Spleen (tissue), 7 donors: ENCODE data around the gene TAF5.

Source experiments
- POLR2A ChIP-seq, 3 donors: fragments of 450-650 bp; IDR thresholded peaks; one replicate each; pipeline ENCODE4 v1.5.1; 2017; ENCODE audit warnings: antibody characterized with exemption in 3 of 3, mild to moderate bottlenecking in 1 of 3
- TF ChIP-seq, protein P1 (sequence below), 11 experiments: fragments of 200-600 bp in 7 of 11; fragments of 450-650 bp in 4 of 11; sonication (generic) in 4 of 11; IDR thresholded peaks in 8 of 11; conservative IDR thresholded peaks in 3 of 11; 1 replicate in 7 of 11; 2 replicates in 4 of 11; pipeline versions ENCODE4 v1.4.0 to v1.8.0; 2016 to 2021; ENCODE audit warnings: antibody characterized with exemption in 11 of 11, inconsistent platforms in 4 of 11, mild to moderate bottlenecking in 1 of 11
- donor health status: DM: no; HTN: no; CAD: no; lungs with moderate emphysema.
- donor health status: DM: no; HTN: no; CAD: no.
- donor health status: DM: no; HTN: no; CAD: no.

DNA sequence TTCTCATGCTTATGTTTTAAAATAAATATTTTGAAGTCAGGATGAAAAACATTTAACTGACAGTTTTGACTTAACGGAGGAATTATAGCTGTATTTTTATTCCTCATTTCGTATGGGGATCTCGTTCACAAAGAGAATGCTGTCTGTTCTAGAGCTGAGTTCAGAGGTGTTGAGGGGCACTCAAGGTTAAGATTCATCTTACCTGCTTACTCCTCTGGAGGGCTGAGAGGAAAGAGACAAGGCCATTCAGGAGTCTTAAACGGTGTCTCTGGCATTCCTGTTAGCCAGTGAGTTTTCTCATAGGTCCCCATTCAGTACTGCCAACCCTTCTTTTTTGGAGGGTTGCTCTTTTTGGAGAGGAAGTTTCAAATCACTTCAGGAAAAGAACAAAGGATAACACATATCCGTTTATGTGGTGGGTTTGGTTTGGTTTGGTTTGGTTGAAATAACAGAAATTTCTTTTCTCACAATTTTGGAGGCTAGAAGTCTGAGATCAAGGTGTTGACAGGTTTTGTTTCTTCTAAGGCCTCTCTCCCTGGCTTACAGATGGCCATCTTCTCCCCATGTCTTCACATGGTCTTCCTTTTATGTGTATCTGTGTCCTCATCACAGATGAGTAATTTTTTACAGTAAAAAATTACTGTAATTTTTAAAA lies 61.3 kb downstream of the TAF5 start:
- no peak for TF ChIP-seq POLR2A (IDR thresholded peaks at IDR 0.05)
- TF ChIP-seq, protein P1, sequence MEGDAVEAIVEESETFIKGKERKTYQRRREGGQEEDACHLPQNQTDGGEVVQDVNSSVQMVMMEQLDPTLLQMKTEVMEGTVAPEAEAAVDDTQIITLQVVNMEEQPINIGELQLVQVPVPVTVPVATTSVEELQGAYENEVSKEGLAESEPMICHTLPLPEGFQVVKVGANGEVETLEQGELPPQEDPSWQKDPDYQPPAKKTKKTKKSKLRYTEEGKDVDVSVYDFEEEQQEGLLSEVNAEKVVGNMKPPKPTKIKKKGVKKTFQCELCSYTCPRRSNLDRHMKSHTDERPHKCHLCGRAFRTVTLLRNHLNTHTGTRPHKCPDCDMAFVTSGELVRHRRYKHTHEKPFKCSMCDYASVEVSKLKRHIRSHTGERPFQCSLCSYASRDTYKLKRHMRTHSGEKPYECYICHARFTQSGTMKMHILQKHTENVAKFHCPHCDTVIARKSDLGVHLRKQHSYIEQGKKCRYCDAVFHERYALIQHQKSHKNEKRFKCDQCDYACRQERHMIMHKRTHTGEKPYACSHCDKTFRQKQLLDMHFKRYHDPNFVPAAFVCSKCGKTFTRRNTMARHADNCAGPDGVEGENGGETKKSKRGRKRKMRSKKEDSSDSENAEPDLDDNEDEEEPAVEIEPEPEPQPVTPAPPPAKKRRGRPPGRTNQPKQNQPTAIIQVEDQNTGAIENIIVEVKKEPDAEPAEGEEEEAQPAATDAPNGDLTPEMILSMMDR (IDR thresholded peaks at IDR 0.05 in 8 of 11, conservative IDR thresholded peaks at IDR 0.05 in 3 of 11) = no peak
